T-helper 2 cell (primary cell): ENCODE measurements around the gene ADRM1.

Experiments
- DNase-seq, 5 experiments: peaks; one replicate each; pipeline versions ENCODE4 v3.0.0 to v3.0.0-alpha.2; 2012 to 2022

ADRM1 gene

GRCh38 chr20:62311832-62312661 lies 9.2 kb downstream of the ADRM1 start:
- DNase-seq: no peak

- no peak for DNase-seq
Measured at GRCh38 chr20:62312662-62312977, 9.8 kb downstream of the ADRM1 start.

GRCh38 chr20:62313021-62313420 lies 10.2 kb downstream of the ADRM1 start:
- no peak for DNase-seq

GRCh38 chr20:62313460-62314338 lies 10.9 kb downstream of the ADRM1 start:
- no peak for DNase-seq

GRCh38 chr20:62314339-62314638 lies 11.5 kb downstream of the ADRM1 start:
- DNase-seq: no peak

GRCh38 chr20:62314711-62315302 lies 12.0 kb downstream of the ADRM1 start:
- DNase-seq: no peak

- DNase-seq: no peak
Measured at GRCh38 chr20:62315773-62316172, 13.0 kb downstream of the ADRM1 start.

- no peak for DNase-seq
Measured at GRCh38 chr20:62316331-62317166, 13.8 kb downstream of the ADRM1 start.

GRCh38 chr20:62317167-62317655 lies 14.4 kb downstream of the ADRM1 start:
- no peak for DNase-seq

GRCh38 chr20:62318400-62319345 lies 15.9 kb downstream of the ADRM1 start:
- no peak for DNase-seq

- no peak for DNase-seq
Measured at GRCh38 chr20:62319346-62319909, 16.6 kb downstream of the ADRM1 start.

- no peak for DNase-seq
Measured at GRCh38 chr20:62320581-62321354, 18.0 kb downstream of the ADRM1 start.

GRCh38 chr20:62321521-62321948 lies 18.7 kb downstream of the ADRM1 start:
- DNase-seq: no peak

GRCh38 chr20:62321975-62322374 lies 19.2 kb downstream of the ADRM1 start:
- DNase-seq: no peak

GRCh38 chr20:62322492-62323041 lies 19.8 kb downstream of the ADRM1 start:
- no peak for DNase-seq

GRCh38 chr20:62323146-62323979 lies 20.6 kb downstream of the ADRM1 start:
- DNase-seq: no peak

GRCh38 chr20:62323980-62324906 lies 21.4 kb downstream of the ADRM1 start:
- no peak for DNase-seq
